Neural progenitor cell (in vitro differentiated cells): ENCODE measurements around the gene CNIH2. TPM values are rescaled to one million over a fixed set of nuclear protein-coding genes. Genes with fewer than 3 reads are reported as not detected.

Source experiments
- DNase-seq: peaks from one replicate; pipeline ENCODE4 v3.0.0-alpha.2; 2016; ENCODE audit warnings: low spot score
- H2AFZ ChIP-seq: fragments of 200-600 bp; sonication (generic); replicated peaks from 2 replicates; pipeline ENCODE4 v1.6.1; 2016; ENCODE audit warnings: antibody characterized with exemption
- H3F3A ChIP-seq: fragments of 200-600 bp; sonication (generic); 2 replicates; pipeline ENCODE4 v1.6.1; 2016; ENCODE audit warnings: antibody characterized with exemption, low read depth
- H3K27ac ChIP-seq: fragments of 200-600 bp; sonication (generic); 2 replicates; pipeline ENCODE4 v1.5.1; 2016; ENCODE audit warnings: mild to moderate bottlenecking
- H3K27me3 ChIP-seq: fragments of 200-600 bp; sonication (generic); 2 replicates; pipeline ENCODE4 v1.6.1; 2016; ENCODE audit warnings: mild to moderate bottlenecking, moderate library complexity
- H3K36me3 ChIP-seq: fragments of 200-600 bp; sonication (generic); 2 replicates; pipeline ENCODE4 v1.5.1; 2016
- H3K4me1 ChIP-seq: fragments of 200-600 bp; sonication (generic); 2 replicates; pipeline ENCODE4 v1.6.1; 2016; ENCODE audit warnings: mixed run types
- H3K4me2 ChIP-seq: fragments of 200-600 bp; sonication (generic); 2 replicates; pipeline ENCODE4 v1.6.1; 2016
- H3K4me3 ChIP-seq: fragments of 200-600 bp; sonication (generic); 2 replicates; pipeline ENCODE4 v1.5.1; 2016
- H3K79me2 ChIP-seq: fragments of 200-600 bp; sonication (generic); 2 replicates; pipeline ENCODE4 v1.6.1; 2016; ENCODE audit warnings: low read depth
- H3K9ac ChIP-seq: fragments of 200-600 bp; sonication (generic); 2 replicates; pipeline ENCODE4 v1.6.1; 2016
- H3K9me3 ChIP-seq: fragments of 200-600 bp; sonication (generic); 2 replicates; pipeline ENCODE4 v1.5.1; 2016; ENCODE audit warnings: low read depth
- H4K20me1 ChIP-seq: fragments of 200-600 bp; sonication (generic); 2 replicates; pipeline ENCODE4 v1.6.1; 2016; ENCODE audit warnings: low read depth
- H3K27ac Mint-ChIP-seq: 3 replicates; pipeline ENCODE4 v1.8.0; 2021; ENCODE audit warnings: mixed read lengths
- H3K27me3 Mint-ChIP-seq: 2 replicates; pipeline ENCODE4 v1.8.0; 2022; ENCODE audit warnings: low read depth, mild to moderate bottlenecking, inconsistent platforms, moderate library complexity, mixed read lengths; ENCODE audit not compliant: insufficient read depth
- H3K36me3 Mint-ChIP-seq: 3 replicates; pipeline ENCODE4 v1.8.0; 2021; ENCODE audit warnings: mixed read lengths
- H3K4me1 Mint-ChIP-seq: 3 replicates; pipeline ENCODE4 v1.8.0; 2021; ENCODE audit warnings: mixed read lengths
- H3K4me3 Mint-ChIP-seq: 3 replicates; pipeline ENCODE4 v1.8.0; 2021; ENCODE audit warnings: mild to moderate bottlenecking, moderate library complexity, mixed read lengths
- H3K9me3 Mint-ChIP-seq: 3 replicates; pipeline ENCODE4 v1.8.0; 2020; ENCODE audit warnings: mixed read lengths
- CTCF ChIP-seq: fragments of 200-600 bp; sonication (generic); IDR thresholded peaks from 2 replicates; pipeline ENCODE4 v1.5.1; 2017; ENCODE audit warnings: antibody characterized with exemption, mild to moderate bottlenecking
- EZH2 ChIP-seq: fragments of 200-600 bp; sonication (generic); IDR thresholded peaks from 2 replicates; pipeline ENCODE4 v1.6.1; 2017; ENCODE audit warnings: antibody characterized with exemption, mild to moderate bottlenecking, moderate library complexity
- EZH2phosphoT487 ChIP-seq: fragments of 200-600 bp; sonication (generic); IDR thresholded peaks from 2 replicates; pipeline ENCODE4 v1.6.1; 2017; ENCODE audit warnings: antibody characterized with exemption
- total RNA-seq: library from RNA; depleted of rRNA; stranded (reverse); fragments of >200 nt; gene quantifications from 2 replicates; pipeline ENCODE4 v1.2.3, GENCODE V29; 2015; ENCODE audit warnings: low replicate concordance

The CNIH2 gene
- total RNA-seq, 1 donor from 2014 or later, result 5.7 TPM

GRCh38 chr11:66268952-66269905 is 8.7 kb upstream of the CNIH2 start:
- H2AFZ ChIP-seq, result peak overlapping the region; percentile 85
- peak overlapping the region; percentile 87 for H3K27ac ChIP-seq
- no peaks in the 10 kb centered on the region for H3K27me3 ChIP-seq
- peaks cover 21% of the 10 kb centered on the region for H3K36me3 Mint-ChIP-seq
- H3K79me2 ChIP-seq, result peaks cover 25% of the 10 kb centered on the region
- H3K36me3 ChIP-seq, result no peaks in the 10 kb centered on the region
- H3K4me3 ChIP-seq, result peak overlapping the region; percentile 76
- peaks cover 45% of the 10 kb centered on the region for H4K20me1 ChIP-seq
- H3K4me1 ChIP-seq, result peaks cover 12% of the 10 kb centered on the region
- peaks cover 11% of the 10 kb centered on the region for H3K27me3 Mint-ChIP-seq
- peaks cover 19% of the 10 kb centered on the region for H3K4me1 Mint-ChIP-seq
- peak overlapping the region; percentile 97 for H3K4me3 Mint-ChIP-seq
- TF ChIP-seq CTCF (peak; percentile 40), EZH2 (no peak), EZH2phosphoT487 (no peak)
- H3K9me3 ChIP-seq, result no peaks in the 10 kb centered on the region
- H3F3A ChIP-seq, result peaks cover 34% of the 10 kb centered on the region
- H3K9me3 Mint-ChIP-seq, result no peaks in the 10 kb centered on the region
- peak; percentile 66 for DNase-seq
- peak overlapping the region; percentile 86 for H3K4me2 ChIP-seq
- peak overlapping the region; percentile 98 for H3K27ac Mint-ChIP-seq
- peak overlapping the region; percentile 82 for H3K9ac ChIP-seq

GRCh38 chr11:66271816-66272215 is 6.2 kb upstream of the CNIH2 start:
- peaks cover 10% of the 10 kb centered on the region for H3K4me1 ChIP-seq
- Mint-ChIP-seq H3K36me3 (peaks cover 18% of the 10 kb centered on the region), H3K27me3 (peaks cover 12% of the 10 kb centered on the region), H3K4me3 (peak overlapping the region; percentile 55), H3K4me1 (peaks cover 19% of the 10 kb centered on the region), H3K9me3 (no peaks in the 10 kb centered on the region), H3K27ac (no peak overlapping the region)
- no peak overlapping the region for H3K4me2 ChIP-seq
- H3K27me3 ChIP-seq, result no peaks in the 10 kb centered on the region
- peaks cover 26% of the 10 kb centered on the region for H4K20me1 ChIP-seq
- H3K4me3 ChIP-seq, result no peak overlapping the region
- DNase-seq, result no peak
- H3K79me2 ChIP-seq, result peaks cover 25% of the 10 kb centered on the region
- no peak overlapping the region for H2AFZ ChIP-seq
- no peak overlapping the region for H3K27ac ChIP-seq
- peaks cover 26% of the 10 kb centered on the region for H3F3A ChIP-seq
- no peaks in the 10 kb centered on the region for H3K36me3 ChIP-seq
- no peak overlapping the region for H3K9ac ChIP-seq
- TF ChIP-seq EZH2 (no peak), EZH2phosphoT487 (no peak), CTCF (no peak)
- H3K9me3 ChIP-seq, result no peaks in the 10 kb centered on the region

GRCh38 chr11:66272596-66272995 is 5.4 kb upstream of the CNIH2 start:
- H3K27me3 Mint-ChIP-seq, result peaks cover 14% of the 10 kb centered on the region

More at GRCh38 chr11:66272596-66272995, 5.4 kb upstream of the CNIH2 start:
- TF ChIP-seq EZH2phosphoT487 (no peak), CTCF (no peak), EZH2 (no peak)
- peaks cover 6% of the 10 kb centered on the region for H3K4me1 ChIP-seq
- peaks cover 18% of the 10 kb centered on the region for H3K36me3 Mint-ChIP-seq
- H3K79me2 ChIP-seq, result peaks cover 25% of the 10 kb centered on the region
- no peak overlapping the region for H3K4me3 Mint-ChIP-seq
- H3K36me3 ChIP-seq, result no peaks in the 10 kb centered on the region
- no peaks in the 10 kb centered on the region for H3K9me3 ChIP-seq
- no peak overlapping the region for H3K4me2 ChIP-seq
- peaks cover 26% of the 10 kb centered on the region for H3F3A ChIP-seq
- no peak overlapping the region for H2AFZ ChIP-seq
- no peak overlapping the region for H3K27ac ChIP-seq
- H3K4me1 Mint-ChIP-seq, result peaks cover 17% of the 10 kb centered on the region
- peaks cover 7% of the 10 kb centered on the region for H3K27me3 ChIP-seq
- DNase-seq, result no peak
- peaks cover 26% of the 10 kb centered on the region for H4K20me1 ChIP-seq
- H3K27ac Mint-ChIP-seq, result no peak overlapping the region
- no peak overlapping the region for H3K9ac ChIP-seq
- no peak overlapping the region for H3K4me3 ChIP-seq
- no peaks in the 10 kb centered on the region for H3K9me3 Mint-ChIP-seq
